WTC11 (cell line): ENCODE measurements around the gene AGBL1. TPM values are rescaled to one million over a fixed set of nuclear protein-coding genes. Genes with fewer than 3 reads are reported as not detected.

ENCODE experiments used
- ATAC-seq: fragments of 200-7000 bp; cut with Tn5 transposase; 2 replicates; pipeline ENCODE4 v1.10.0; 2021; ENCODE audit warnings: mild to moderate bottlenecking, moderate library complexity
- CTCF ChIA-PET: fragments of 300-600 bp; sonication (Branson Sonifier 250); formaldehyde crosslinking; loops from one replicate; lab custom pipeline; 2021; ENCODE audit warnings: antibody characterized with exemption; lab: Charles Lee
- POLR2A ChIA-PET: fragments of 350-600 bp; sonication (Branson Sonifier 250); formaldehyde crosslinking; loops from one replicate; lab custom pipeline; 2021; ENCODE audit warnings: antibody characterized with exemption; lab: Charles Lee
- DNase-seq: peaks from one replicate; pipeline ENCODE4 v3.0.0; 2021; ENCODE audit warnings: low spot score
- H3K27ac Mint-ChIP-seq: 2 replicates; pipeline ENCODE4 v1.8.0; 2021; ENCODE audit warnings: mixed read lengths
- H3K27me3 Mint-ChIP-seq: 2 replicates; pipeline ENCODE4 v1.8.0; 2021; ENCODE audit warnings: low read depth, mild to moderate bottlenecking, moderate library complexity, mixed read lengths
- H3K36me3 Mint-ChIP-seq: 2 replicates; pipeline ENCODE4 v1.8.0; 2021; ENCODE audit warnings: mixed read lengths
- H3K4me1 Mint-ChIP-seq: 2 replicates; pipeline ENCODE4 v1.8.0; 2022; ENCODE audit warnings: mixed read lengths
- H3K4me3 Mint-ChIP-seq: 2 replicates; pipeline ENCODE4 v1.8.0; 2021; ENCODE audit warnings: mild to moderate bottlenecking, moderate library complexity, mixed read lengths
- H3K9me3 Mint-ChIP-seq: 2 replicates; pipeline ENCODE4 v1.8.0; 2021; ENCODE audit warnings: mixed read lengths
- AFF4 ChIP-seq: sonication (generic); formaldehyde crosslinking; IDR thresholded peaks from 2 replicates; pipeline ENCODE4 v1.8.1; 2023; ENCODE audit warnings: mild to moderate bottlenecking, missing genetic modification reagents, borderline replicate concordance
- ATF2 ChIP-seq: sonication (generic); formaldehyde crosslinking; IDR thresholded peaks from 2 replicates; pipeline ENCODE4 v1.8.1; 2022; ENCODE audit warnings: low read depth, missing genetic modification reagents, borderline replicate concordance
- ATF6 ChIP-seq: sonication (generic); formaldehyde crosslinking; IDR thresholded peaks from 2 replicates; pipeline ENCODE4 v1.8.1; 2023; ENCODE audit warnings: mild to moderate bottlenecking, missing genetic modification reagents
- E2F1 ChIP-seq: sonication (generic); formaldehyde crosslinking; IDR thresholded peaks from 2 replicates; pipeline ENCODE4 v1.8.0; 2022; ENCODE audit warnings: mild to moderate bottlenecking, missing genetic modification reagents
- FOXJ3 ChIP-seq: sonication (generic); formaldehyde crosslinking; IDR thresholded peaks from 2 replicates; pipeline ENCODE4 v1.9.0; 2021; ENCODE audit warnings: missing genetic modification reagents, mild to moderate bottlenecking, borderline replicate concordance
- HMGXB4 ChIP-seq: sonication (generic); formaldehyde crosslinking; IDR thresholded peaks from 2 replicates; pipeline ENCODE4 v1.8.1; 2023; ENCODE audit warnings: mild to moderate bottlenecking, moderate library complexity, missing genetic modification reagents
- JAZF1 ChIP-seq: fragments of 250-450 bp; sonication (Bioruptor Pico); IDR thresholded peaks from 2 replicates; pipeline ENCODE4 v1.9.0; 2021; ENCODE audit warnings: moderate library complexity, mild to moderate bottlenecking, inconsistent platforms
- NFATC4 ChIP-seq: fragments of 250-450 bp; sonication (Bioruptor Pico); IDR thresholded peaks from 2 replicates; pipeline ENCODE4 v1.9.0; 2021; ENCODE audit warnings: mild to moderate bottlenecking
- NR3C1 ChIP-seq: sonication (generic); formaldehyde crosslinking; conservative IDR thresholded peaks from 2 replicates; pipeline ENCODE4 v1.8.1; 2023; ENCODE audit warnings: low read depth, mild to moderate bottlenecking, missing genetic modification reagents
- OVOL2 ChIP-seq: fragments of 250-450 bp; sonication (Bioruptor Pico); IDR thresholded peaks from 2 replicates; pipeline ENCODE4 v1.9.0; 2021; ENCODE audit warnings: mild to moderate bottlenecking, borderline replicate concordance
- STAT6 ChIP-seq: sonication (generic); formaldehyde crosslinking; conservative IDR thresholded peaks from 2 replicates; pipeline ENCODE4 v1.8.1; 2023; ENCODE audit warnings: mild to moderate bottlenecking, low read depth, missing genetic modification reagents, moderate library complexity
- USF2 ChIP-seq: sonication (generic); formaldehyde crosslinking; IDR thresholded peaks from 2 replicates; pipeline ENCODE4 v1.8.1; 2023; ENCODE audit warnings: mild to moderate bottlenecking, missing genetic modification reagents, moderate library complexity
- ZMAT4 ChIP-seq: fragments of 250-450 bp; sonication (Bioruptor Pico); IDR thresholded peaks from 2 replicates; pipeline ENCODE4 v1.9.0; 2021; ENCODE audit warnings: mild to moderate bottlenecking
- ZNF232 ChIP-seq: sonication (generic); formaldehyde crosslinking; IDR thresholded peaks from 2 replicates; pipeline ENCODE4 v1.8.0; 2022; ENCODE audit warnings: mild to moderate bottlenecking, missing genetic modification reagents
- ZNF425 ChIP-seq: fragments of 250-450 bp; sonication (Bioruptor Pico); conservative IDR thresholded peaks from 2 replicates; pipeline ENCODE4 v1.9.0; 2021; ENCODE audit warnings: mild to moderate bottlenecking
- total RNA-seq: library from RNA; stranded (reverse); gene quantifications from 3 replicates; pipeline ENCODE4 v1.2.3, GENCODE V29; 2021

AGBL1 gene
- total RNA-seq, 1 experiment from 2014 or later: not detected

- TF ChIP-seq AFF4 (no peak), NFATC4 (CRISPR knock-in tag) (no peak), HMGXB4 (no peak), E2F1 (CRISPR knock-in tag) (no peak), ATF2 (CRISPR knock-in tag) (no peak), ATF6 (CRISPR knock-in tag) (no peak), JAZF1 (no peak), ZNF425 (no peak)
Observed at GRCh38 chr15:86762874-86763273, 683.2 kb downstream of the AGBL1 start (continued).

- Mint-ChIP-seq H3K9me3 (peaks cover 9% of the 10 kb centered on the region), H3K36me3 (no peaks in the 10 kb centered on the region), H3K27me3 (peaks cover 2% of the 10 kb centered on the region; the same call in 1 of the 2 replicates), H3K4me1 (peaks cover 8% of the 10 kb centered on the region), H3K27ac (no peak overlapping the region), H3K4me3 (no peak overlapping the region)
- DNase-seq (no peak), ATAC-seq (no peak)
- no peak for TF ChIP-seq NR3C1
- no peak for TF ChIP-seq ATF6 (CRISPR knock-in tag)
- no peak for TF ChIP-seq OVOL2 (CRISPR knock-in tag)
- no peak for TF ChIP-seq USF2
- TF ChIP-seq STAT6 (CRISPR knock-in tag): no peak
- no peak for TF ChIP-seq JAZF1
- no peak for TF ChIP-seq ZMAT4 (CRISPR knock-in tag)
- no peak for TF ChIP-seq ZNF232 (CRISPR knock-in tag)
- TF ChIP-seq FOXJ3 (CRISPR knock-in tag): no peak
- CTCF ChIA-PET: no interaction called here
- POLR2A ChIA-PET: no interaction called here
Observed at GRCh38 chr15:86764021-86764420, 684.4 kb downstream of the AGBL1 start.
